Fibroblast of lung (primary cell): ENCODE results near the gene WIPF1.

Experiments used
- EZH2 ChIP-seq: IDR thresholded peaks from 2 replicates; pipeline ENCODE4 v1.5.1; 2012; ENCODE audit warnings: low read length, control low read depth, mild to moderate bottlenecking; ENCODE audit errors: missing control alignments
- TF ChIP-seq, protein P1 (sequence below), 2 donors: IDR thresholded peaks in 1 of 2; conservative IDR thresholded peaks in 1 of 2; 1 replicate in 1 of 2; 2 replicates in 1 of 2; pipeline ENCODE4 v1.5.1; 2011 to 2012; ENCODE audit warnings: low read length in 2 of 2, control low read depth in 1 of 2, inconsistent platforms in 1 of 2, low read depth in 1 of 2, mild to moderate bottlenecking in 1 of 2

DNA sequence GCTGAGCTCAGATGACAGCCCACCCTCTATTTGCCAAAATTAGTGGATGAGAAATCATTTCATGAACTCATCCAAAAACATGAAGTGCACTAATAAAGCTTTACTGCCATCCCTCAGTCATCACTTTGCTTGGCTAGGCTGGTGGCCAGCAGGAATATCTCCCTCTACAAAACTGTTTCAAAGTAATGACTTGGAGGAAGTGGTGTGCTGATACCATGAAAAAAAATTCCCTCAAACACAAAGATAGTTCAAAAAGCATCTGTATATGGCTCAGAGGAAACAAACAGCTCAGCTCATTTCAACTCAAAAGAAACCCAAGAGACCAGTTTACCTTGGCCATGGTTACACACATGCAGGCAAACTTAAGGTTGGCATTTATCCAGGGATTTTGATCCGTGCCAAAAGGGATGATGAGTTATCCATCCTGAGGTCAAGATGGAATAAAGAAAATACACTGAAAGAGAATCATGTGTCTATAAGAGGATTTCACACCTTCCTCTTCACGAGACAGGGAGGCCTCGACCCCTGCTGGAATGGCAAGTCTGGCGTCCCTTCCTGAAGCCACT, 18.4 kb upstream of the WIPF1 start:
- TF ChIP-seq, protein P1, sequence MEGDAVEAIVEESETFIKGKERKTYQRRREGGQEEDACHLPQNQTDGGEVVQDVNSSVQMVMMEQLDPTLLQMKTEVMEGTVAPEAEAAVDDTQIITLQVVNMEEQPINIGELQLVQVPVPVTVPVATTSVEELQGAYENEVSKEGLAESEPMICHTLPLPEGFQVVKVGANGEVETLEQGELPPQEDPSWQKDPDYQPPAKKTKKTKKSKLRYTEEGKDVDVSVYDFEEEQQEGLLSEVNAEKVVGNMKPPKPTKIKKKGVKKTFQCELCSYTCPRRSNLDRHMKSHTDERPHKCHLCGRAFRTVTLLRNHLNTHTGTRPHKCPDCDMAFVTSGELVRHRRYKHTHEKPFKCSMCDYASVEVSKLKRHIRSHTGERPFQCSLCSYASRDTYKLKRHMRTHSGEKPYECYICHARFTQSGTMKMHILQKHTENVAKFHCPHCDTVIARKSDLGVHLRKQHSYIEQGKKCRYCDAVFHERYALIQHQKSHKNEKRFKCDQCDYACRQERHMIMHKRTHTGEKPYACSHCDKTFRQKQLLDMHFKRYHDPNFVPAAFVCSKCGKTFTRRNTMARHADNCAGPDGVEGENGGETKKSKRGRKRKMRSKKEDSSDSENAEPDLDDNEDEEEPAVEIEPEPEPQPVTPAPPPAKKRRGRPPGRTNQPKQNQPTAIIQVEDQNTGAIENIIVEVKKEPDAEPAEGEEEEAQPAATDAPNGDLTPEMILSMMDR (conservative IDR thresholded peaks at IDR 0.05 in 1 of 2, IDR thresholded peaks at IDR 0.05 in 1 of 2; ENCODE audit: low read depth in 1 of 2, low read length in 2 of 2): no peak
- no peak for TF ChIP-seq EZH2
